Endometrium (tissue), 2 donors: Measurements from ENCODE around the gene ARSB.
"Not testable (repeated sequence)": the region's sequence is repeated elsewhere in the genome, so short reads cannot be mapped to it uniquely, and the experiment has no call there.

Experiments used
- FAIRE-seq: peaks from 2 replicates; lab custom pipeline; 2012; peaks lifted over from hg19 to GRCh38; lab: Jason Lieb, UNC
- donor health status: control.
- donor health status: control.

ARSB gene

GRCh38 chr5:78995521-78996007, 10.5 kb upstream of the ARSB start:
- FAIRE-seq: no peak

GRCh38 chr5:78993165-78993564, 8.1 kb upstream of the ARSB start:
- FAIRE-seq: no peak

DNA sequence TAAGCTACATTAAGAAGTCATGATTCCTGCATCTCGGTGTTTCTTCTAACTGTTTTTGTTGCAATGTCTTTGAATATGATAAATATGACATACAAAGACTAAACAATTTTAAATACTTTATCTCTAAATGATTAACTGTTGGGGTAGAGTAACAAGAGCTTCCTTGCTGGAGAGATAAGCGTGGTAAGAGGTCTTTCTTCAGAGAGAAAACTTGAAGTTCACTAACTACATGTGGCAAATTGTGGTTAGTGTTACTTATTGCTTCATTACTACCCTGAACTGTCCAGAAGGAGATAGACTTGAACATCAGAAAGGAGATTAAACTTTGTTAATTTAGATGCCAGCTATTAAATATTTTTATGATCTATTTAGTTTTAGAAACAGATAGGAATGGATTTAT, 7.0 kb upstream of the ARSB start:
- FAIRE-seq: no peak

GRCh38 chr5:78989080-78989479, 4.0 kb upstream of the ARSB start:
- FAIRE-seq: no peak

DNA sequence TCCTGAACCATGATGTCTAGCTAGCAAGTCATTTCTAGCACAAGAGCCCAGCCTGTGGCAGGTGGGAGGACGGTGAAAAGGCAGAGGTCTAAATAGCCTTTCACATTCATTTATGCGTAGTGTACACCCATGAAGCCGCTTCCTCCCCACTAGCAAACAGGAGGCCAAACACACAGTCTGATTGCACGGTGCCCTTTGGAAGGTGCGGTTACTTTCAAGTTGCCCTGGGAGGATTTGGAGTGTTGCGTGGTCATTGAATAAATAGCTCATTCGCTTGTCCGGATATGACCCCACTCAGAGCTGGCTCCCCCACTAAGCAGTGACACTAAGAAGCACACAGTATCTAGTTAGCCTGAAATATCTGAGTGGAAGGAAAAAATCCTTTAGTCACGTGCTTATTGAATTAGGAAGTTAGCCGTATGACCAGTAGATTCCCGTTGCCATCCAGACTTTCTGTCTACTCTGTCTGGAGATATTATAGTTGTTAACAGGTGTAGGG, 664 bp upstream of the ARSB start:
- FAIRE-seq: no peak

DNA sequence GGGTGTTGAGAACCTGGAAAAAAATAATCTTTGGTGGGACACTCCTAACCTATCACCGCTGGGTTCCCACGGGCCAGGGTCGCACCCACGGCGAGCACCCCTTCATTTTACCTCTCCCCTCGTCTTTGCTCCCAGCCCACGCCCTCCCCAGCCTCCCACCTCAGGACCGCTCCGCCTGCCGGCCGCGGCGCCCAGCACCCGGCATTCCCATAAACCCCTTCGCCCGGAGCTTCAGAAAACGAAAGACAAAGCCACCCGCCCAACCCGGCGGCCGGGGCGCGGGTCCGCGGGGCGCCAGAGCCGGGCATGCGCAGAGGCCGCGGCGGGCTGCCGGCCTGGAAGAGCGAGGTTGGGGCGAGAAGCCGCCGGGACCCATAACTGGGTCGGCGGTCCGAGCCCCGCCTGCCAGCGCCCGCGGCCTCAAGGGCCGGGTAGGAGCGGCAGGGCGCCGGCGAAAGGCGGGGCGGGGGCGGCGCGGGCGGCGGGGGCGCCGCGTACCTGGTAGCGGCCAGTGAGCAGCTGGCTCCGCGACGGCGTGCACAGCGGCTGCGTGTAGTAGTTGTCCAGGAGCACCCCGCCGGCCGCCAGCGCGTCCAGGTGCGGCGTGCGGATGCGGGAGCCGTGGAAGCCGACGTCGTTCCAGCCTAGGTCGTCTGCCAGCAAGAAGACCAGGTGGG, 533 bp downstream of the ARSB start:
- FAIRE-seq: no peak

GRCh38 chr5:78983601-78984438, 1.3 kb downstream of the ARSB start:
- FAIRE-seq: no peak

GRCh38 chr5:78983194-78983593, 1.9 kb downstream of the ARSB start:
- FAIRE-seq: not testable (repeated sequence)

DNA sequence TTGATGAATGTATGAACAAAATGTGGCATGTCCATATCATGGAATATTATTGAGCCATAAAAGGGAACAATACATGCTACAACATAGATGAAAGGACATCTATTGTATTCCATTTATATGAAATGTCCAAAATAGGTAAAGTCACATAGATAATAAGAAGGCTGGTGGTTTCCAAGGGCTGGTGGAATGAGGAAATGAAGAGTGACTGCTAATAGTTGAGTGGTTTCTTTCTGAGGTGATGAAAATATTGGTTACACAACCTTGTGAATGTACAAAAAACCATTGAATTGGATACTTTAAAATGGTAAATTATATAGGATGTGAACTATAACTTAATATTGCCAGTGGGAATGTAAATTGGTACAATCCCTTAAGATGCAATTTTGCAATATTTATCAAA, 5.2 kb downstream of the ARSB start:
- FAIRE-seq: no peak

- FAIRE-seq: no peak
These were observed 5.9 kb downstream of the ARSB start for GRCh38 chr5:78979117-78979742.

DNA sequence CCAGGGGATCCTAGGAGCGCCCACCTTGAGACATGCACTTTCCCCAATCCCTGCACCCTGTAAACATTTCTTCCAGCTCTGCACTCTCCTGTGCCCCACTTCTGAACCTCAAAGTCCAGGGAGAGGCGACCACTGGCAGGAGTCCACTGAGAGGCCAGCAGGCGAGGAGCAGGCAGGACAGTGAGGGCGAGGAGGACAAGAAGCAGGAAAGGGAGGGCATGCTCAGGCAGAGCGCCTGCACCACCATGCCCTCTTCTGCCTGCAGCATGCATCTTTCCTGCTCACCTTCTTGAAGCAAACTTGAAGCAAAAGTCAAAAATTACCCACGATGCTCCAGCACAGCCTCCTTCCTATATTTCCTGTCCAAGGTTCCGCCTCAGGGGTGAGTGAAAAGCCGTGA, 10.1 kb downstream of the ARSB start:
- FAIRE-seq: no peak

GRCh38 chr5:78974601-78975000, 10.5 kb downstream of the ARSB start:
- FAIRE-seq: no peak

DNA sequence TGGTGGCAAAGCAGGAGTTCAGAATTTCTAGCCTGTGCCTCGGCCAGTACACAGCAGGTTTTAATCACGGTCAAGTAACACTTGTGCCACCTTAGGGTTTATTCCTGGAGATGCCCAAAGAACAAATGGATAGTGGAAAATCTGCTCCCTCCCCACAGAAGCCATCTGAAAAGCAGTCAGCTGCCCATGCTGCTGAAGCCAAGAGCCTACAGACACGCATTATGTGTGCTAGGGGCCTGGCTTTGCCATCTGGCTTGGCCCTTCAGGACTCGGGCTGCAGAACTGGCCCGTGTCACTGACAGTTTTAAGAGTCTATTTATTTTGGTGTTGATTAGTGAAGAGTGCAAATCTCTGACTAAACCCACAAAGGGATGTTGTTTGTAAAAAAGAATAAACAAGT, 11.1 kb downstream of the ARSB start:
- FAIRE-seq: peak; percentile 8

- FAIRE-seq: peak; percentile 88
These were observed 12.3 kb downstream of the ARSB start for GRCh38 chr5:78972654-78973428.

- FAIRE-seq: no peak
These were observed 13.1 kb downstream of the ARSB start for GRCh38 chr5:78971998-78972397.

DNA sequence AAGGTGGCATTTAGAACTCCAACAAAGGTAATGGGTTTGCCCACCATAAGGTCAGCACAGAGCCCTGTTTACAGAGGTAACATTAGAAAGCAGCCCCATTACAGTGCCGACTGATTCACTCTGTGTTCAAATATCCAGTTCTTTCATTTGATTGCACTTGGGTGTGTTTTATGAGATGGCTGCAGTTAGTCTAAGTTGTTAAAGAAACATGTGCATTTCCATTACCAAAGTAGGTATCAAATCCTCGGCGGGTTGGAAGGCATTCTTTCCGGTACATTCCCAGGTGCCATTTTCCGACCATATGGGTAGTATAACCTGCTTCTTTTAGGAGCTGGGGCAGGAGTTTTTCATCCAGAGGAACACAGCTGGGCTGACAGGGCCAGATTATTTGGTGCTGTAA, 16.3 kb downstream of the ARSB start:
- no peak for FAIRE-seq

- peak; percentile 87 for FAIRE-seq
These were observed 20.2 kb downstream of the ARSB start for GRCh38 chr5:78964889-78965288.

DNA sequence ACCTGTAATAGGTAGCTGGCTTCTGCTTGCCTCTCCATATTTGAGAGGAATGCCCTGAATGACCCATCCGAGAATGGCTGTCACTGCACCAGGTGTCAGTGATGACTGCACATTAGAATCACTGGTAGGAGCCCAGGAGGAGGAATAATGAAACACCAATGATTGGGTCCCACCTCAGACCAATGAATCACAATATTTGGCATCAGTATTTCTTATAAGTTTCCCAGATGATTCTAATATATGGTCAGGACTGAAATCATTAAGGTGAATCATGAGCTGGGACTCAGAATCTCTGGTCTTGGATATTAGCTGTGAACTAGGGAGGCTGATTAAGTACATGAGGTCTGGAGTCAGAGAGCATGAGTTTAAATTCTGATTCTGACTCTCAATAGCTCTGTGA, 23.4 kb downstream of the ARSB start:
- FAIRE-seq: no peak

DNA sequence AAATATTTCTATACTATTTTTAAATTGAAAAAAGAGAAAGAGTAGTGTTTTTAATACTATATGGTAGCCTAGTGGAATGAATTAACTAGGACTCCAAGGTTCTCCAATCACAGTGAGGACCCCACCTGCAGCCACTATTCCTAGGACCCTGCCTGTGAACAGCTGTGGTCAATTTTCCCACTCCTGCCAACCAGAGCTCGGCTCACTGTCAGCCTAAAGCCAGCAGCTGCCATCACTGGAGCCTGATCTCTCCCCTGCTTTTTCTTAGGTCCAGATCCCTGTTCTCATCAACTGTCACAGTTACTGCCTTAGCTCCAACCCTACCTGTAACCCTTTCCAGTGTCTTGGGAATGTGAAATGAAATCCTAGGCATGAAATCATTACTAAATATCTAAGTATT, 25.3 kb downstream of the ARSB start:
- FAIRE-seq: no peak

GRCh38 chr5:78958672-78959445, 26.3 kb downstream of the ARSB start:
- no peak for FAIRE-seq

DNA sequence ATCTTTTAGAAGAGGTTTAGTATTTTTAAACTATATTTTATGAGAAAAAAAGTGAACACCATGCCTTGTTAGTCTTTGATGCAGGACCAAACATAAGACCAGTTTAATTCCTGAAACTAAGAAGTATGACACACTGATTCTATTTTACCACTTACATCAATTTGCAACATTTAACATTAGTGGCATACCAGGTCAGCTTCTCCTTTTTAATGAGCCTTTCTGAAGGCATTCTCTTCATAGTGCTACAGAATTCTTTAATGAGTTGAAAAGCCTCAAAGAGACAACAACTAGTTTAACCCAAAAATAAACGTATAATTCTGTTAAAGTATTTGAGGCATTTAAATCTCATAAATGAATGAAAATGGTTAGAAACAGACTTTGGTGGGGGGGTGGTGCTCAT, 28.2 kb downstream of the ARSB start:
- FAIRE-seq: no peak
